Urinary bladder (tissue), 4 donors: ENCODE results near the gene VEGFC. TPM values are rescaled to one million over a fixed set of nuclear protein-coding genes. Genes with fewer than 3 reads are reported as not detected.

Experiments used
- DNase-seq: peaks from one replicate; pipeline ENCODE4 v3.0.0-alpha.2; 2015; ENCODE audit errors: extremely low spot score
- H3K27ac ChIP-seq: one replicate; pipeline ENCODE4 v1.5.1; 2013; ENCODE audit warnings: low read depth, mild to moderate bottlenecking, moderate library complexity
- H3K36me3 ChIP-seq: one replicate; pipeline ENCODE4 v1.6.1; 2013; ENCODE audit warnings: mild to moderate bottlenecking, moderate library complexity; ENCODE audit not compliant: insufficient read depth
- H3K4me1 ChIP-seq: one replicate; pipeline ENCODE4 v1.6.1; 2013; ENCODE audit warnings: mild to moderate bottlenecking, moderate library complexity; ENCODE audit not compliant: insufficient read depth
- H3K4me3 ChIP-seq: one replicate; pipeline ENCODE4 v1.5.1; 2013; ENCODE audit warnings: low read depth, low read length
- WGBS: extraction: QIAGEN DNeasy Blood & Tissue Kit; methylation state at CpG from one replicate; pipeline ENCODE4 v1.1.7; 2013; 5-methylcytosine and 5-hydroxymethylcytosine counted together
- polyA plus RNA-seq: library from polyadenylated mRNA; stranded (reverse); fragments of 200-250 nt; gene quantifications from one replicate; pipeline ENCODE4 v1.2.3, GENCODE V29; 2013
- total RNA-seq: library from RNA; depleted of rRNA; stranded (reverse); fragments of >200 nt; gene quantifications from one replicate; pipeline ENCODE4 v1.2.3, GENCODE V29; 2014
- donor health status: healthy with polysubstance abuse.
- donor health status: healthy.

VEGFC gene
- total and polyA plus RNA-seq, 2 donors: 9.7 to 15.4 TPM

DNA sequence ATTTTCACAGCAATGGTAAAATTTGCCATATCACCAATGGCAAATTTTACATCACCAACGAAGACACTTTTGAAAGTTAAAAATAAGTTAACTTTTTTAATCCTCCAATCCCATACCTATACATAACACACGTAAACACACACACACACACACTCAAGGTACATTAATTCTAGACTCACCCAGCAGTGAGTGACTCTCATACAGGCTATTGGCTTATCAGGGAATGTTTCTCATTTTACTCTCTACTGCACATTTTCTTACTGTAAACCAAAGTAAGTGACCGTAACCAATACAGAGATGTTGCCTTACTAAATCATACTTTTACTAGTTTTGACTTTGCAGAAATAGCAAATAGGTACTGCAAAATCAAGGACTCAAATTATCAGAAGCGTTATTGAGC is 2.3 kb downstream of the VEGFC start:
- Histone ChIP-seq H3K27ac (no peak overlapping the region), H3K36me3 (no peaks in the 10 kb centered on the region), H3K4me3 (no peak overlapping the region), H3K4me1 (no peaks in the 10 kb centered on the region)
- DNase-seq: no peak
- 91% methylated on average over 4 of the region's 4 CpGs for WGBS

DNA sequence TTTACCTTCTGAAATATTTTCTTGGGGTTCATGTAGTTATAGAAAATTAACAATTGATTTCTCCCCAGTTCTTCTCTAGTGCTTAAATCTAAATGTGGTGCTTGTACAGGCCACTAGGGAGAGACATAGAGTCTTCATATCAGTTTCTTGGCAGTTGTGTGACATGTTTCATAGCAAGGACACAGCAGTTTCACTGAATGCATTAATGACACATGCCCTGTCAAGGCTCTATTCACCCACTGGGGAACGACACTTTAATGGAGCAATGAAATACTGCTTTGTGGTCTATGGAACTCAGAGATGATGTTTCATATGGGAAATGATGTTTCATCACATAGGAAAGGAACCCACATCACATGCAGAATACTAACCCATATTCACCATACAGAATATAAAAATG is 2.8 kb downstream of the VEGFC start:
- Histone ChIP-seq H3K4me1 (no peaks in the 10 kb centered on the region), H3K4me3 (no peak overlapping the region), H3K27ac (no peak overlapping the region), H3K36me3 (no peaks in the 10 kb centered on the region)
- WGBS: 47% methylated on average over 1 of the region's 1 CpG
- no peak for DNase-seq

DNA sequence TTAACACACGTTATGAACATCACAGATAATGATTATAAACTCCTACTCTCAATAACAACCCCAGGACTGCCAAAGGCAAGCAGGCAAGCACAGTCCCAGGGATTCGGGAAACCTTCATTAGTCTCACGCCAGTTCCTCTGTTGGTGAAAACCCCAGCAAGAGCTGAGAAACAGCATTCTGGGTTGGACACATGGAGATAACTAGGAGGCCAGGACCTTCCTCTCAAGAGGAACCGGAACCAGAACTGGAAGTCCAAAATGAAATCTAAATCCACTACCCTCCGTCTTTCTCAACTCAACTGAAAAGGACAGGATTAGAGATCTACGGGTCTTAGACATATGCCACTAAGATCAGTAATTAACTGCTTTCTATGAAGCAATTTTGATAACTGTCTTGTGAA is 3.8 kb downstream of the VEGFC start:
- Histone ChIP-seq H3K4me3 (no peak overlapping the region), H3K36me3 (no peaks in the 10 kb centered on the region), H3K27ac (no peak overlapping the region), H3K4me1 (no peaks in the 10 kb centered on the region)
- DNase-seq: no peak
- WGBS: 94% methylated on average over 6 of the region's 6 CpGs

DNA sequence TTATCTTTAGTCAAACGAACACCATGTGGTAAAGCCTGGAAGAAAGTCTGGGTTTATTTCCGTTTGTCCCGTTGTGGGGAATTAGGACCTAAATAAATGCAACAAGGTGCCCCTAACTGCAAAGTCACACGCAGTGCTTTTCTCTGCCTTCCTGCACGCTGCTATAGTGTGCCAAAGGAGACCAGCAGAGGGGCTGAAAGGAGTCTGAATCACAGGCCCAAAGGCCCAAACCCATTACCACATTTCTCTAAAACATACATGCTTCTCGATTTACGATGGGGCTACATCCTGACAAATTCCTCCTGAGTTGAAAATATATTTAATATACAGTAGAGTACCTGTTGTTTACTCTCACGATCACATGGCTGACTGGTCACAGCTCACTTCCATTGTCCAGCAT is 4.5 kb downstream of the VEGFC start:
- Histone ChIP-seq H3K36me3 (no peaks in the 10 kb centered on the region), H3K4me1 (no peaks in the 10 kb centered on the region), H3K4me3 (no peak overlapping the region), H3K27ac (no peak overlapping the region)
- no peak for DNase-seq
- WGBS: 85% methylated on average over 8 of the region's 8 CpGs

DNA sequence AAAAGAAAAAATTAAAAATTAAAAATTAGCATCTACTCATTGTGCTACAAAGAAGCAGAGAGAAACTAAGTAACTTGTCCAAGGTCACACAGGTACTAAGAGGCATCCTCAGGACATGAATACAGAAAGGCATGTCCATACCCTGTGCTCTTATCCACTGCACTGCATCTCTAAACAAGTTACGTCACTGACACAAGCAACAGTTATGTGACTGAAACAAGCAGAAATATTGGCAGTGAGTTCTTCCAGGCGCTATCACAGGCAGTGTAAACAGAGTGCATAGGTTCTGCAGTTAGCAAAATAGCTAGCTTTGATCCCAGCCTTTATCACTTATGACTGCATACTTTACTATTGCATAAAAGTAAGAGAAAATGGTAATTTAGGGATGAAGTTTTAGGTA is 7.9 kb downstream of the VEGFC start:
- no peak for DNase-seq
- no peak overlapping the region for H3K27ac ChIP-seq
- 61% methylated on average over 2 of the region's 2 CpGs for WGBS
- H3K4me1 ChIP-seq: no peaks in the 10 kb centered on the region
- H3K36me3 ChIP-seq: no peaks in the 10 kb centered on the region
- H3K4me3 ChIP-seq: no peak overlapping the region

DNA sequence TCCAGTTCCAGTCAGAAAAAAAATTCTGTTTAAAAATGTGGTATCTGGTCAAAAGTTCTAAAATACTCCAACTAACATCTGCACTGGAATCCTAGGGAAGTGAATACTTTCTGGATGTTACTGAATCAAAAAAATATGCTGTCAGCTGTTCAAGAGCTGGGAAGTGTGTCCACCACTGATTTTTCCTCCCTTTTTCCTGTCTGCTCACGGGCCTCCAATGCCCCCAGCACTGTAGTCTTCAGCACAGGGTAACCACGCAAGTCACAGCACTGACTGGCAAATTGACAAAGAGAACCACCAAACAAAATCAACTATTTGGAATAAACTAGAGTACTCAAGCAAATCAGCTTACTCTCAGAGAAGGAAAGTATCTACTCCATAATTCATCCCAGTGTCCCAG is 9.9 kb downstream of the VEGFC start:
- Histone ChIP-seq H3K27ac (no peak overlapping the region), H3K36me3 (no peaks in the 10 kb centered on the region), H3K4me3 (no peak overlapping the region), H3K4me1 (no peaks in the 10 kb centered on the region)
- 58% methylated on average over 2 of the region's 2 CpGs for WGBS
- DNase-seq: no peak

DNA sequence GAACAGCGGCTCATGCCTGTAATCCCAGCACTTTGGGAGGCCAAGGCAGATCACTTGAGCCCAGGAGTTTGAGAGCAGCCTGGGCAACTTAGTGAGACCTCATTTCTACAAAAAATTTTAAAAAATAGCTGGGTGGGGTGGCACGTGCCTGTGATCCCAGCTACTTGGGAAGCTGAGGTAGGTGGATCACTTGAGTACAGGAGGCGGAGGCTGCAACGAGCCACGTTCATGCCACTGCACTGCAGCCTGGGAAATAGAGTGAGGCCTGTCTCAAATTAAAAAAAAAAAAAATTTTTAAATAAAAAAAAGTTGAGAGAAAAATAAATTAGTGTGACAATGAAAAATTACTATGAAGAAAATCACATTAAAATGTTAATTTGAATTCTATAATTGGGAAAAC is 10.5 kb downstream of the VEGFC start:
- Histone ChIP-seq H3K4me3 (no peak overlapping the region), H3K4me1 (no peaks in the 10 kb centered on the region), H3K27ac (peak overlapping the region; percentile 45), H3K36me3 (no peaks in the 10 kb centered on the region)
- 81% methylated on average over 5 of the region's 5 CpGs for WGBS
- no peak for DNase-seq

DNA sequence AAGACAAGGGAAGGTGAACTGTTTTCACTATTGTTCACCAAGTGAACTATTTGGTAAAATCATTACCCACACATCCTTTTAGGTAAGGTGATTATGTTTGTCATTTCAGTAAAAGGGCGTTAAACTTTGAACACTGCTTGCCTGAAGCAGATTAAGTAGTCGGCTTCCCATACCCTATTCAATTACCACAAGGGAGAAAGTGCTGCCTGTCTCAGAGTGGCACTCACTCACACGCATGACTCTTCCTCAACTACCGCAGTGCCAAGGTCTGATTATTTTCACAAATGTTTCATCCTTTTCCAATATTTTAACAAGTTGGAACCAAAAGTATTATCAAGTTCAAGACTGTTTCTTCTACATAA is 11.0 kb downstream of the VEGFC start:
- 63% methylated on average over 4 of the region's 4 CpGs for WGBS

DNA sequence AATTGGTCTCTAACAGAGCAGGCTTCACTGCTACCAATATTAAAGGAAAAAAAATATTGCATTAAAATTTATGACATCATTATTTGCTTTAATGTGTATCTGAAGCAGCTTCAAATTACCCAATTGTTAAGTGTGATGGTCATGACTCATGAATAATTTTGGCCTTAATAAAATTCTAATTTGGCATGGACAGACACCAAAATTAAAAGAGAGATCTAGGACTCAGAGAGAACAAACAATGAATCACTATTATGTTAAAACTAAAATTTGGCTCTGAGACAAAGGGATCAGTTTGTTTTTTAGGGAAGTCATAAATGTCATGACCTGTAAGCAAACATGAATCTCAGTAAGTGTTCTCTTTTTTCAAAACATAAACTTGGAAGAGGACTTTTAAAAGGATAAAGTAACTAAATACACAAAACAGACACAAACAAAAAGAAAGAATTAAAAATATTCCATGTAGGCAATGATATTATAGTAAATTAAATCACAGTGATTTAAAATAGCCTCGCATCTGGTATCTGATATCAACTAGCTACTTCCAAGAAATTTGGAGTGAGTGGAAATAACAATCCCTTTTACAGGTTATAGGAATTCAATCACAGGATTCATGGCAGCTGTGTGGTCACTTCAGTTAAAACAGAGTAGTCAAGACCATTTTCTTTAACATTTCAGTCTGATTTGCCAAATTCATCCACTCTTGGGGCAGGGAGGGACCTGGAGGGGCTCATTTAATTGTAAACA is 11.6 kb downstream of the VEGFC start:
- no peak for DNase-seq
- H3K36me3 ChIP-seq: no peaks in the 10 kb centered on the region
- peak overlapping the region; percentile 56 for H3K27ac ChIP-seq
- no peaks in the 10 kb centered on the region for H3K4me1 ChIP-seq
- H3K4me3 ChIP-seq: no peak overlapping the region
- 16% methylated on average over 1 of the region's 1 CpG for WGBS

More for the DNA sequence above, 11.0 kb downstream of the VEGFC start:
- H3K4me1 ChIP-seq: no peaks in the 10 kb centered on the region
- H3K4me3 ChIP-seq: no peak overlapping the region
- H3K27ac ChIP-seq: peak overlapping the region; percentile 56
- DNase-seq: no peak
- no peaks in the 10 kb centered on the region for H3K36me3 ChIP-seq

DNA sequence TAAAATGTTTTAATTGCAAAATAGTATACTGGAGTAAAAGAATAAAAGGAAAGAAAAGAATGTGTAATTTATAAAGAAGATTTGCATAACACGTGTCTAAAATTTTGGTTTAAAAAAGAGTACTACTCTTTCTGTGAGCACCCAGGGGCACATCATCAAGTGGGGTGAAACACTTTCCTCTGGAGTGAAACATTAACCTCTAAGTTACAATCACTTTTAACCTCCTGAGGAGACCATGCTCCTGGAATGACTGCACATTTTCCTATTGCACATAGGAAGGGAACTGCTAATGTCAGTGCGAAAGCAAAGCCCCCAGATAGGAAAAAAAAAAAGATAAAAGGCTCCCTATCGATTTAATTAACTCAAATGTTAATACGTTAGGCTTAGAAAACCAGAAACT is 13.3 kb downstream of the VEGFC start:
- Histone ChIP-seq H3K27ac (no peak overlapping the region), H3K4me1 (no peaks in the 10 kb centered on the region), H3K36me3 (no peaks in the 10 kb centered on the region), H3K4me3 (no peak overlapping the region)
- WGBS: 84% methylated on average over 4 of the region's 4 CpGs
- no peak for DNase-seq

DNA sequence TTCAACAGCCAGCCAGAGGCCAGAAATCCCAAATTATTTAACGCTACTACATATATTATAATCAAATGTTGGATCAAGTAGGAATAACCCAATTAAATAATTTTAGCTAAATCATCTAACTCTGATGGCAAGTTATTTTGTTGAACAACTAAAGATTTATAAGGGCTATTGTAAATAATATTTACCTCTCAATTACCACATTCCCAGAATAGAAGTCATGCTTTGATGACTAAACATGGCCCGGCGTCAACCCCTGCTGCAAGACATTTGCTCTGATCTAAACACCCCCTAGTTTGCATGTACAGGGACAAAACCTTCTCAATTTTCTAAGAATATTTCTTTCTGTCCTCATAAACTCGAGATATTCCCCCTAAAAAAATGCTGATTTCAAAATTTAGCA is 14.2 kb downstream of the VEGFC start:
- no peak for DNase-seq
- Histone ChIP-seq H3K4me3 (no peak overlapping the region), H3K4me1 (no peaks in the 10 kb centered on the region), H3K36me3 (no peaks in the 10 kb centered on the region), H3K27ac (no peak overlapping the region)
- WGBS: 80% methylated on average over 4 of the region's 4 CpGs

DNA sequence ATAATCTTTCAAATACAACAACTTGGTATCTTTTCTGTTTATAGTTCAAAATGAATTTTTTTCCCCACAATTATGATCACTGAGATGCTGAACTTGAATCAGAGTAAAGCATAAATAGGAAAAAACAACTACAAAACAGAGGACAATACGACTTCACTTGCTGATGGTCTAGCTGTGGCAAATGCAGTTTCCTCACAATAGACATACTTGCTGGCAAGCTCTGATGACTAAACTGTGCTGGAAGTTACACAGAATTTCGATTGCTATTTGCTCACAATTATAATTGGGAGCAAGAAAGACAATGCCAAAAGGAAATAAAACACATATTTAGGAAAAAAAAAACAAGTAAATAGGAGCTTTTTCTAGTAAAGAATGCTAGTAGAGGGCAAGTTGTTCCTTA is 14.7 kb downstream of the VEGFC start:
- Histone ChIP-seq H3K4me3 (no peak overlapping the region), H3K27ac (no peak overlapping the region), H3K4me1 (no peaks in the 10 kb centered on the region), H3K36me3 (no peaks in the 10 kb centered on the region)
- no peak for DNase-seq
- 40% methylated on average over 2 of the region's 2 CpGs for WGBS

DNA sequence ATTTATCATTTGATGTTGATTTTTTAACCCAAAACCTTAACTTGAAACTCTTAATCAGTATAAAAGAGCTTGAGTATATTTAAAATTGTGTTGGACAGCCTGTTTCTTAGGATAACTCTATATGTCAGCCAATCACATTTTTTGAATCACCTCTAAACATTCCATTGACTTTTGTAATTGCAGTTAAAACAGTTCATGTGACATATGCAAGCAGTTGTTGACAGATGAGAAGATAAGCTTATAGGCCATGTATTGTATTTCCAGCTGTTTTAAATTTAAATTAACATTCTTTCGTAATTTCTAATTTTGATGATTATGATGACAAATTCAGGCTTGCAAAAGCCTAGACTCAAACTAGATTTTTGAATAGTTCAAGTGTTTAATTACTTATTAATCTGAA is 17.4 kb downstream of the VEGFC start:
- H3K4me1 ChIP-seq: no peaks in the 10 kb centered on the region
- H3K36me3 ChIP-seq: no peaks in the 10 kb centered on the region
- H3K27ac ChIP-seq: no peak overlapping the region
- no peak for DNase-seq
- H3K4me3 ChIP-seq: no peak overlapping the region
- WGBS: 86% methylated on average over 1 of the region's 1 CpG

DNA sequence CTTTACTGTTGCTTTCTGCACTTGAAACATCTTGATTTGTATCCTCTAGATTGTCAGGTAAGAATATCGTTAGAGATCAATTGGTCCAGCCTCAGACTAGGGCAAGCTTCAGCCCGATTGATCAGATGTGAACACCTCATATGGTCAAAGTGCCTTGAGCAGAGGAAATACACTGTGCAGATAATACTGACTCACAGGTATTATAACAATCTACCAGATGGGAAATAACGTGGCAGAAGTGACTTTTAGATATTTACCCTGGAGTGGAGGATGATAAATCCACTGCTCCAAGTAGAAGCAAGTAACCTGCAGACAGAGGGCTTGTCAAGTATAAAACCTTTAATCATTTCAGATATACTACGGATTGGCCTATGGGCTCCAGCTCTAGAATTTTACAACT is 17.9 kb downstream of the VEGFC start:
- no peak for DNase-seq
- no peaks in the 10 kb centered on the region for H3K4me1 ChIP-seq
- H3K4me3 ChIP-seq: no peak overlapping the region
- no peak overlapping the region for H3K27ac ChIP-seq
- no peaks in the 10 kb centered on the region for H3K36me3 ChIP-seq
- 70% methylated on average over 4 of the region's 4 CpGs for WGBS

DNA sequence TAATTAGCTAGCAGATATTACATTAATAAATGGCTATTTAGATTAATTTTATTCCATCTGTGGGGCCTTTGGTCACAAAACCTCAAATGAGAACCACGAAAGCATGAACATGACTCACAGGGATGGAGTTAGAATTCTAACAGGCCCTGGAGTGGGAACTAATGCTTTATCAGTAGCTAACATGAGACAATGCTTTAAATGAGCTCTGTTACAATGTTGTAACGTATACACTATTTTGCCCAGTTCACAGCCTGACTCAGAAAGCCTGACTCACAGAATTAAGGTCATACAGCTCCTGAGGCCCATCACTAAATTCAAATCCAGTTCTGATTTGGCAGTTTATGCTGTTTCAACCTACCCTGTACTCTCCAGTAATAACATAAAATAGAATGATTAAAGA is 23.2 kb downstream of the VEGFC start:
- DNase-seq: no peak
- 63% methylated on average over 2 of the region's 2 CpGs for WGBS

More for the DNA sequence above, 23.2 kb downstream of the VEGFC start:
- Histone ChIP-seq H3K4me3 (no peak overlapping the region), H3K27ac (no peak overlapping the region), H3K4me1 (no peaks in the 10 kb centered on the region), H3K36me3 (no peaks in the 10 kb centered on the region)
